ENCODE measurements around the gene XPO4. TPM values are rescaled to one million over a fixed set of nuclear protein-coding genes. Genes with fewer than 3 reads are reported as not detected.
A peak's percentile ranks its signal among the peaks of the same experiment; 100 is the strongest.

Gene XPO4
- total and polyA plus RNA-seq, 2 of the 13 experiments (the other 11 are each of a cell fraction or from before 2014, with no cell fraction given), result 8.4 to 24.8 TPM

- 0 out of 2 replicates have a peak, but pooled peaks have one; percentile 18 for TF ChIP-seq PITX1 (CRISPR knock-in tag; IDR thresholded peaks at IDR 0.05)
- TF ChIP-seq ATF2 (CRISPR knock-in tag; IDR thresholded peaks at IDR 0.05), result no peak
- no peak for TF ChIP-seq TRIM24 (CRISPR knock-in tag; IDR thresholded peaks at IDR 0.05)
- TF ChIP-seq ZNF775 (CRISPR knock-in tag; IDR thresholded peaks at IDR 0.05; ENCODE audit: borderline replicate concordance), result no peak
- TF ChIP-seq HDAC2 (CRISPR knock-in tag; IDR thresholded peaks at IDR 0.05), result peak; percentile 77; the same call in 1 of the 2 replicates
- TF ChIP-seq, protein P1, sequence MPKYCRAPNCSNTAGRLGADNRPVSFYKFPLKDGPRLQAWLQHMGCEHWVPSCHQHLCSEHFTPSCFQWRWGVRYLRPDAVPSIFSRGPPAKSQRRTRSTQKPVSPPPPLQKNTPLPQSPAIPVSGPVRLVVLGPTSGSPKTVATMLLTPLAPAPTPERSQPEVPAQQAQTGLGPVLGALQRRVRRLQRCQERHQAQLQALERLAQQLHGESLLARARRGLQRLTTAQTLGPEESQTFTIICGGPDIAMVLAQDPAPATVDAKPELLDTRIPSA (CRISPR knock-in tag; IDR thresholded peaks at IDR 0.05; ENCODE audit: borderline replicate concordance), result no peak
- TF ChIP-seq ZNF792 (CRISPR knock-in tag; IDR thresholded peaks at IDR 0.05), result no peak
- no peak for TF ChIP-seq MTA3 (CRISPR knock-in tag; IDR thresholded peaks at IDR 0.05)
- no peak for TF ChIP-seq THYN1 (CRISPR knock-in tag; IDR thresholded peaks at IDR 0.05; ENCODE audit: borderline replicate concordance, low read depth)
- TF ChIP-seq, protein P2, sequence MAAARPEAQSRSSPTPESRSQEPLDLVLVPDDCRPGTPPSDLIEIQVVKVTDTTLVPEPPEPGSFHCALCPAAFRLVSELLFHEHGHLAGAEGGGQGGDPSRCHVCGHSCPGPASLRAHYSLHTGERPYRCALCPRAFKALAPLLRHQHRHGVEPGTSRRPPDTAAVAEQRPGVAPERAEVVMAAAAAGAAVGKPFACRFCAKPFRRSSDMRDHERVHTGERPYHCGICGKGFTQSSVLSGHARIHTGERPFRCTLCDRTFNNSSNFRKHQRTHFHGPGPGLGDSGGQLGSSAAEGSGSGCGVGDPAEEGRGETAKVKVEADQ (CRISPR knock-in tag; IDR thresholded peaks at IDR 0.05; ENCODE audit: borderline replicate concordance), result no peak
- no peak for TF ChIP-seq MAF1 (CRISPR knock-in tag; IDR thresholded peaks at IDR 0.05; ENCODE audit: borderline replicate concordance)
- peak; percentile 37 for TF ChIP-seq TEAD3 (CRISPR knock-in tag; optimal IDR thresholded peaks at IDR 0.05; ENCODE audit: borderline replicate concordance)
- TF ChIP-seq HNF4A (CRISPR knock-in tag; IDR thresholded peaks at IDR 0.05), result peak; percentile 87
- TF ChIP-seq, protein P3, sequence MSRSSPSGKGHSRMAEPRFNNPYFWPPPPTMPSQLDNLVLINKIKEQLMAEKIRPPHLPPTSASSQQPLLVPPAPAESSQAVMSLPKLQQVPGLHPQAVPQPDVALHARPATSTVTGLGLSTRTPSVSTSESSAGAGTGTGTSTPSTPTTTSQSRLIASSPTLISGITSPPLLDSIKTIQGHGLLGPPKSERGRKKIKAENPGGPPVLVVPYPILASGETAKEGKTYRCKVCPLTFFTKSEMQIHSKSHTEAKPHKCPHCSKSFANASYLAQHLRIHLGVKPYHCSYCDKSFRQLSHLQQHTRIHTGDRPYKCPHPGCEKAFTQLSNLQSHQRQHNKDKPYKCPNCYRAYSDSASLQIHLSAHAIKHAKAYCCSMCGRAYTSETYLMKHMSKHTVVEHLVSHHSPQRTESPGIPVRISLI (CRISPR knock-in tag; IDR thresholded peaks at IDR 0.05; ENCODE audit: borderline replicate concordance), result no peak
- TF ChIP-seq GTF3A (CRISPR knock-in tag; conservative IDR thresholded peaks at IDR 0.05), result no peak
- no peak for TF ChIP-seq ZNF33A (CRISPR knock-in tag; IDR thresholded peaks at IDR 0.05; ENCODE audit: borderline replicate concordance)
- TF ChIP-seq, protein P4, sequence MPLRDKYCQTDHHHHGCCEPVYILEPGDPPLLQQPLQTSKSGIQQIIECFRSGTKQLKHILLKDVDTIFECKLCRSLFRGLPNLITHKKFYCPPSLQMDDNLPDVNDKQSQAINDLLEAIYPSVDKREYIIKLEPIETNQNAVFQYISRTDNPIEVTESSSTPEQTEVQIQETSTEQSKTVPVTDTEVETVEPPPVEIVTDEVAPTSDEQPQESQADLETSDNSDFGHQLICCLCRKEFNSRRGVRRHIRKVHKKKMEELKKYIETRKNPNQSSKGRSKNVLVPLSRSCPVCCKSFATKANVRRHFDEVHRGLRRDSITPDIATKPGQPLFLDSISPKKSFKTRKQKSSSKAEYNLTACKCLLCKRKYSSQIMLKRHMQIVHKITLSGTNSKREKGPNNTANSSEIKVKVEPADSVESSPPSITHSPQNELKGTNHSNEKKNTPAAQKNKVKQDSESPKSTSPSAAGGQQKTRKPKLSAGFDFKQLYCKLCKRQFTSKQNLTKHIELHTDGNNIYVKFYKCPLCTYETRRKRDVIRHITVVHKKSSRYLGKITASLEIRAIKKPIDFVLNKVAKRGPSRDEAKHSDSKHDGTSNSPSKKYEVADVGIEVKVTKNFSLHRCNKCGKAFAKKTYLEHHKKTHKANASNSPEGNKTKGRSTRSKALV (CRISPR knock-in tag; IDR thresholded peaks at IDR 0.05), result no peak
- TF ChIP-seq SP1 (IDR thresholded peaks at IDR 0.05), result no peak
- TF ChIP-seq SP1 (CRISPR knock-in tag; IDR thresholded peaks at IDR 0.05), result no peak
- TF ChIP-seq FOXO1 (CRISPR knock-in tag; IDR thresholded peaks at IDR 0.05), result peak; percentile 28; the same call in 1 of the 2 replicates
- TF ChIP-seq ZNF558 (CRISPR knock-in tag; IDR thresholded peaks at IDR 0.05; ENCODE audit: borderline replicate concordance), result no peak
- TF ChIP-seq RELA (CRISPR knock-in tag; IDR thresholded peaks at IDR 0.05), result no peak
- peak; percentile 63; the same call in 1 of the 2 replicates for TF ChIP-seq GATAD2A (CRISPR knock-in tag; IDR thresholded peaks at IDR 0.05)
- TF ChIP-seq ATF3 (CRISPR knock-in tag; IDR thresholded peaks at IDR 0.05), result no peak
These were observed 19.0 kb upstream of the XPO4 start (continued) for GRCh38 chr13:20921572-20921971.

All from HepG2 (cell line).